GM04504 (cell line): ENCODE results near the gene HSP90AA1.
"Not testable (repeated sequence)": the region's sequence is repeated elsewhere in the genome, so short reads cannot be mapped to it uniquely, and the experiment has no call there.

Source experiments
- DNase-seq: peaks from one replicate; pipeline ENCODE4 v3.0.0-alpha.2; 2012; ENCODE audit warnings: low read depth

The HSP90AA1 gene

GRCh38 chr14:102086972-102087761, at the start of gene HSP90AA1:
TSS of gene HSP90AA1 (minus strand) at chr14:102087044. CDS start at chr14:102086378, 666 bp downstream.
- DNase-seq: peak; percentile 85

DNA sequence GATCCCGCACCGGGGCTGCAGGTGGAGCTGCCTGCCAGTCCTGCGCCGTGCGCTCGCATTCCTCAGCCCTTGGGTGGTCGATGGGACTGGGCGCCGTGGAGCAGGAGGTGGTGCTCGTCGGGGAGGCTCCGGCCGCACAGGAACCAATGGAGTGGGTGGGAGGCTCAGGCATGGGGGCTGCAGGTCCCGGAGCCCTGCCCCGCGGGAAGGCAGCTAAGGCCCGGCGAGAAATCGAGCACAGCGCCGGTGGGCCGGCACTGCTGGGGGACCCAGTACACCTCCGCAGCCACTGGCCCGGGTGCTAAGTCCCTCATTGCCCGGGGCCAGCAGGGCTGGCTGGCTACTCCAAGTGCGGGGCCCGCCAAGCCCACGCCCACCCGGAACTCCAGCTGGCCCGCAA, 48.6 kb upstream of the HSP90AA1 start:
- not testable (repeated sequence) for DNase-seq

- not testable (repeated sequence) for DNase-seq
These were observed 47.9 kb upstream of the HSP90AA1 start for GRCh38 chr14:102134719-102135118.

GRCh38 chr14:102134021-102134420, 47.2 kb upstream of the HSP90AA1 start:
- not testable (repeated sequence) for DNase-seq

DNA sequence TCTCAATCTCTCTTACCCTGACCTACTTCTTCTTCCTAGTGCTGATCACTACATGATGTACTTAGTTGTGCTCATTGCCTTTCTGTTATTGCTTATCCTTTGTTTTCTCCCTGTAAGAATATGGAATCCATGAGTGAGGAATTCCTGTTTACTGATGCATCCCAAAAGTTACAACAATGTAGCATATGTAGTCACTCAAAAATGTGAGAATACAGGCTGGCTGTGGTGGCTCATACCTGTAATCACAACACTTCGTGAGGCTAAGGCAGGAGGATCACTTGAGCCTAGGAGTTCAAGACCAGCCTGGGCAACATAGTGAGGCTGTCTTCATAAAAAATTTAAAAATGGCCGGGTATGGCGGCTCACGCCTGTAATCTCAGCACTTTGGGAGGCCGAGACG, 44.9 kb upstream of the HSP90AA1 start:
- no peak for DNase-seq

- no peak for DNase-seq
These were observed 40.1 kb upstream of the HSP90AA1 start for GRCh38 chr14:102126807-102127455.

DNA sequence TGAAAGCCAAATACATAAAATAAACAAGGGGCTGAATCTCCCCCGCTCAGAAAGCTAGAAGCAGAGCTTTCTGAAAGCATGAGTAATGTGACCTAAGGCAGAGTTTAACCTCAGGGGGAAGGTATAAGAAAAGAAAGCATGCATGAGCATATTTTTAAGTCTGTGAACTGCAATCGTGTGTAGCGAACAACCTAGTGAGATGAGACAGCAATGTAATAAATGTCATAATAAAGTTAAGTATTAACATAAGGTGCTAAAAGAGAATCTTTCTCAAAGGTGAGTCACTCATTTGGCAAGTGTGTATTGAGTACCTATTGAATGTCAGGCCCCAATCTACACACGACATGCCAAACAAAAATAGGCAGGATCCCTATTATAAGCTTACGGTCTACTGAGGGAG, 38.7 kb upstream of the HSP90AA1 start:
- DNase-seq: no peak

GRCh38 chr14:102124419-102124818, 37.6 kb upstream of the HSP90AA1 start:
- DNase-seq: no peak

DNA sequence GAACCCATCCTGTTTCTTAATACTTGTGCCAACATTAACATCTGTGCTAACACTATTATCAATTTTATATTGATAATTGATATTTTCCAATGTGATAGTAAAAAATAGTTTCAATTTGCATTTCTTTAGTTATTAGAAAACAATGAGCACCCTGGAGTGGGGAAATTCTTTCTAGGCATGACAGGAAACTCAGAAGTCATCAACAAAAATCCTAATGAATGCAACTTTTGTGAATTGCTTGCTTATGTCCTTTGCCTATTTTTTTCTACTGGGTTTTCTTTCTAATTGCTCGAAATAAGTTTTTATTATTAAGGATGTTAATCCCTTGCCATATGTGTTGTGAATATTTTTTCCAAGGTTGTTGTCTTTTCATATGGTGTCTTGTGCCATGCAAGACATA, 34.7 kb upstream of the HSP90AA1 start:
- DNase-seq: no peak

DNA sequence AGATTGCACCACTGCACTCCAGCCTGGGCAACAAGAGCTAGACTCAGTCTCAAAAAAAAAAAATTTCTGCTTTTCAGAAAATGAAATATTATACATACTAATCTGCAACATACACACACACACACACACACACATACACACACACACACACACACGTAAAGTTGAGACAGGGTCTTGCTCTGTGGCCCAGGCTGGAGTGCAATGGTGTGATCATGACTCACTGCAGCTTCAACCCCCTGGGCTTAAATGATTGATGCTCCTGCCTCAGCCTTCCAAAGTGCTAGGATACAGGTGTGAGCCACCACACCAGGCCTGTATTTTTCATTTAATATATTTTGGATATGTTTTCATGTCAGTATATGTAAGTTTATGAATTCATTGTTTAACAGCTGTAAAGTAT, 34.0 kb upstream of the HSP90AA1 start:
- DNase-seq: no peak

GRCh38 chr14:102117852-102118251, 31.0 kb upstream of the HSP90AA1 start:
- DNase-seq: no peak

- no peak for DNase-seq
These were observed 29.7 kb upstream of the HSP90AA1 start for GRCh38 chr14:102116361-102117180.

GRCh38 chr14:102111101-102111500, 24.3 kb upstream of the HSP90AA1 start:
- no peak for DNase-seq

DNA sequence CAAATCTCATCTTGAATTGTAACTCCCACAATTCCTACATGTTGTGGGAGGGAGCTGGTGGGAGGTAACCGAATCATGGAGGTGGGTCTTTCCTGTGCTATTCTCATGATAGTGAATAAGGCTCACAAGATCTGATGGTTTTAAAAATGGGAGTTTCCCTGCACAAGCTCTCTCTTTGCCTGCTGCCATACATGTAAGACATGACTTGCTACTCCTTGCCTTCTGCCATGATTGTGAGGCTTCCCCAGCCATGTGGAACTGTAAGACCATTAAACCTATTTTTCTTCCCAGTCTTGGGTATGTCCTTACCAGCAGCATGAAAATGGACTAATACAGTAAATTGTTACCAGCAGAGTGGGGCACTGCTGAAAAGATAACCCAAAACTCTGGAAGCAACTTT, 22.5 kb upstream of the HSP90AA1 start:
- not testable (repeated sequence) for DNase-seq

DNA sequence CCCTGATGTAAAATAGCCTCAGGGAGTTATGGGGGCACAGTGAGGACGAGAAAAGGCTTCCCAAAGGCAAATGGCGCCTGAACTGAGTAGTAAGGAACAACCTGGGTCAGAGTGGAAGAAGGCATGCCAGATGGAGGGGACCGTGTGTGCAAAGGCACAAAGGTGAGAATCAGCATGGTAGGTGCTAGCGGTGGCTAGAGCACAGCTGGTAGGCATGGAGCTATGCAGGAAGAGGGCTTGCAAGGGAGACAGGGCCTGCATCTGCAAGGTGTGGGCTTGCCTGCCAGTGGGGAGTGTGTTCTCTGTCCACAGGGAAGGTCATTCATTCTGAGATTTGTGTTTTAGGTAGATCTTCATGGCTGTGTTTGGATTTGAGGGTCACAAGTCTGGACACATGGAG, 18.5 kb upstream of the HSP90AA1 start:
- no peak for DNase-seq

DNA sequence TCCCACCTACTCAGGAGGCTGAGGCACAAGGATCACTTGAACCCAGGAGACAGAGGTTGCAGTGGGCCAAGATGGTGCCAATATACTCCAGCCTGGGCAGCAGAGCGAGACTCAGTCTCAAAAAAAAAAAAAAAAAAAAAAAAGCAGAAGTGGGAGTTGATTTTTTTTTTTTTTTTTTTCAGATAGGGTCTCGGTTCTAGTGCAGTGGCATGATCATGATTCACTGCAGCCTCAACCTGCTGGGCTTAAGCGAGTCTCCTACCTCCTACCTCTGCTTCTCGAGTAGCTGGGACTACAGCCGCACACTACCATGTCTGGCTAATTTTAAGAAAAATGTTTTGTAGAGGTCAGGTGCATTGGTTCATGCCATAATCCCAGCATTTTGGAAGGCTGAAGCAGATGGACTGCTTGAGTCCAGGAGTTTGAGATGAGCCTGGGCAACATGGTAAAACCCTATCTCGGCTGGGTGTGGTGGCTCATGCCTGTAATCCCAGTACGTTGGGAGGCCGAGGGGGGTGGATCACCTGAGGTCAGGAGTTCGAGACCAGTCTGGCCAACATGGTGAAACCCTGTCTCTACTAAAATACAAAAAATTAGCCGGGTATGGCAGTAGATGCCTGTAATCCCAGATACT, 16.3 kb upstream of the HSP90AA1 start:
- DNase-seq: no peak

- DNase-seq: no peak
These were observed 10.7 kb upstream of the HSP90AA1 start for GRCh38 chr14:102097441-102098135.

GRCh38 chr14:102096569-102097188, 9.8 kb upstream of the HSP90AA1 start:
- peak; percentile 51 for DNase-seq

GRCh38 chr14:102095871-102096568, 9.2 kb upstream of the HSP90AA1 start:
- DNase-seq: no peak

- no peak for DNase-seq
These were observed 8.5 kb upstream of the HSP90AA1 start for GRCh38 chr14:102095231-102095870.
